ENCODE results near the gene LIFR. TPM values are rescaled to one million over a fixed set of nuclear protein-coding genes. Genes with fewer than 3 reads are reported as not detected.

Gene LIFR
- total RNA-seq, 1 experiment from 2014 or later, result 22.0 TPM

DNA sequence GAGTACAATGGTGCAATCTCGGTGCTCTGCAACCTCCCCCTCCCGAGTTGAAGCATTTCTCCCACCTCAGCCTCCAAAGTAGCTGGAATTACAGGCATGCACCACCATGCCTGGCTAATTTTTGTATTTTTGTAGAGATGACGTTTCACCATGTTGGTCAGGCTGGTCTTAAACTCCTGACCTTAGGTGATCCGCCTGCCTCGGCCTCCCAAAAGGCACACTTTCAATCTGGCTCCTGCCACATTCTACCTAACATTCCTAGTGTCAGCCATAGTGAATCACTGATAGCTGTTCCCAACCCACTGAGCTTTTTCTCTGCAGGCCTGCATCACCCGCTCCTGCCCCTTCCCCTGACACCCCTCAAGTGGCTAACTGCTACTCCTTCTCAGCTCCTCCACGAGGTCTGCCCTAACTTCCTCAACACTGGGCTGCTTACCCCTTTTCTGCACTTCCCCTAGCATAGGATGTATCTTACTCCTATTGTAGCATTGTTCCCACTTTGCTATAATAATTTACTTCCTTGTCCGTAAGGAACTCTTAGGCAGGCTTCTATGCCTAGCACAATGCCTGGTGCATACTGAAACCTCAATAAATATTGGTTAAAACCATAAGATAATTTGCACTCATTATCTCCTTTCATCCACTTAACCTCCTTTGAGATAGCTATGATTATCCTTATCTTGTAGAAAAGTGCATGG, 42.0 kb upstream of the LIFR start:
- BruUV-seq (replicated peaks), result no TSS peak
- Histone ChIP-seq H3K79me2 (ENCODE audit: low read depth) (no peaks in the 10 kb centered on the region), H3K4me2 (peak overlapping the region; percentile 7), H4K20me1 (ENCODE audit: insufficient read depth) (no peaks in the 10 kb centered on the region), H3K9me2 (ENCODE audit: insufficient read depth) (no peaks in the 10 kb centered on the region), H3K4me3 (no peak overlapping the region), H3K27me3 (ENCODE audit: insufficient read depth, low read depth) (no peaks in the 10 kb centered on the region), H3F3A (ENCODE audit: insufficient read depth, low read depth) (peaks cover 33% of the 10 kb centered on the region), H2AFZ (no peak overlapping the region), H3K36me3 (ENCODE audit: low read depth) (no peaks in the 10 kb centered on the region), H3K9me3 (ENCODE audit: insufficient read depth, low read depth) (peaks cover 5% of the 10 kb centered on the region; the same call in 1 of the 2 replicates), H3K4me1 (replicated peaks; ENCODE audit: insufficient read depth) (peaks cover 76% of the 10 kb centered on the region), H3K27ac (peak overlapping the region; percentile 38; the same call in 1 of the 2 replicates)
- ChIA-PET POLR2A (ENCODE audit: unreplicated experiment) (interaction anchor here (0.6 to 0.9 kb wide), 5 partner anchors 10 to 502 kb away, joined by 3 to 7 read pairs (median 6); no protein-coding TSS in a partner anchor), CTCF (interaction anchor here (0.6 to 1.9 kb wide), 6 partner anchors 9 to 184 kb away, joined by 3 to 13 read pairs (median 3); no protein-coding TSS in a partner anchor)
- intact Hi-C loops (cut with micrococcal nuclease; ENCODE audit: unreplicated experiment), result loop anchor here (5.0 kb wide), 6 partner anchors 91 to 504 kb away; partner anchors contain the start of gene OSMR
- peak in 1 of 2 experiments; percentile 37 for DNase-seq
- TF ChIP-seq, protein P1, sequence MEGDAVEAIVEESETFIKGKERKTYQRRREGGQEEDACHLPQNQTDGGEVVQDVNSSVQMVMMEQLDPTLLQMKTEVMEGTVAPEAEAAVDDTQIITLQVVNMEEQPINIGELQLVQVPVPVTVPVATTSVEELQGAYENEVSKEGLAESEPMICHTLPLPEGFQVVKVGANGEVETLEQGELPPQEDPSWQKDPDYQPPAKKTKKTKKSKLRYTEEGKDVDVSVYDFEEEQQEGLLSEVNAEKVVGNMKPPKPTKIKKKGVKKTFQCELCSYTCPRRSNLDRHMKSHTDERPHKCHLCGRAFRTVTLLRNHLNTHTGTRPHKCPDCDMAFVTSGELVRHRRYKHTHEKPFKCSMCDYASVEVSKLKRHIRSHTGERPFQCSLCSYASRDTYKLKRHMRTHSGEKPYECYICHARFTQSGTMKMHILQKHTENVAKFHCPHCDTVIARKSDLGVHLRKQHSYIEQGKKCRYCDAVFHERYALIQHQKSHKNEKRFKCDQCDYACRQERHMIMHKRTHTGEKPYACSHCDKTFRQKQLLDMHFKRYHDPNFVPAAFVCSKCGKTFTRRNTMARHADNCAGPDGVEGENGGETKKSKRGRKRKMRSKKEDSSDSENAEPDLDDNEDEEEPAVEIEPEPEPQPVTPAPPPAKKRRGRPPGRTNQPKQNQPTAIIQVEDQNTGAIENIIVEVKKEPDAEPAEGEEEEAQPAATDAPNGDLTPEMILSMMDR (conservative IDR thresholded peaks at IDR 0.05), result no peak
- no peak for TF ChIP-seq EZH2 (IDR thresholded peaks at IDR 0.05; ENCODE audit: low read depth)

DNA sequence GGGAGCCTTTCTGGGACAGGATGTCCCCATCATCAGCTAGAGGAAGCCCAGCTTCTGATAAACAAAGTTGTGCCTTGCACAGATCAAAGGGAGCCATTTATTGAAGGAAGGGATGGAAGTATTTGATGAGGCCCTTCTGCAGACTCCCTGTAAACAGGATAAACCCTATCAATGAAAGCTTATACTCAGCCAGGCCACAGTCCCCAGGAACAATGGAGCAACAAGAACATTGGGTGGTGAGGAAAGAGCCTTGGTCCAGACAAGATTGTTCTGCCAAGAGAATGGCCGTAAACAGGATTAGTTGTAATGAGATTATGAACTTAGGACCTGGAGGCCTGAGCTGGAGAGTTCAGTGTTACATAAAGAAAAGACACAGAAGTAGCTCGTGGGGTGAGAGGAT, 40.5 kb upstream of the LIFR start:
- H3K36me3 ChIP-seq (ENCODE audit: low read depth), result no peaks in the 10 kb centered on the region
- no peak overlapping the region for H3K4me2 ChIP-seq
- no peak overlapping the region for H2AFZ ChIP-seq
- DNase-seq, result no peak
- BruUV-seq (replicated peaks), result no TSS peak
- H3K4me3 ChIP-seq, result no peak overlapping the region
- peaks cover 5% of the 10 kb centered on the region; the same call in 1 of the 2 replicates for H3K9me3 ChIP-seq (ENCODE audit: insufficient read depth, low read depth)
- ChIA-PET CTCF (interaction anchor here (0.5 to 2.0 kb wide), 5 partner anchors 15 to 155 kb away, joined by 3 to 10 read pairs (median 4); no protein-coding TSS in a partner anchor), POLR2A (ENCODE audit: unreplicated experiment) (no interaction called here)
- intact Hi-C loops (cut with micrococcal nuclease; ENCODE audit: unreplicated experiment), result loop anchor here (5.0 kb wide), 6 partner anchors 90 to 505 kb away; partner anchors contain the start of gene OSMR
- H3F3A ChIP-seq (ENCODE audit: insufficient read depth, low read depth), result peaks cover 26% of the 10 kb centered on the region
- TF ChIP-seq EZH2 (IDR thresholded peaks at IDR 0.05; ENCODE audit: low read depth), result no peak
- TF ChIP-seq, protein P1 (conservative IDR thresholded peaks at IDR 0.05), result no peak
- no peaks in the 10 kb centered on the region for H3K79me2 ChIP-seq (ENCODE audit: low read depth)
- H3K27ac ChIP-seq, result no peak overlapping the region
- H3K27me3 ChIP-seq (ENCODE audit: insufficient read depth, low read depth), result no peaks in the 10 kb centered on the region
- peaks cover 70% of the 10 kb centered on the region for H3K4me1 ChIP-seq (replicated peaks; ENCODE audit: insufficient read depth)
- no peaks in the 10 kb centered on the region for H4K20me1 ChIP-seq (ENCODE audit: insufficient read depth)
- no peaks in the 10 kb centered on the region for H3K9me2 ChIP-seq (ENCODE audit: insufficient read depth)

DNA sequence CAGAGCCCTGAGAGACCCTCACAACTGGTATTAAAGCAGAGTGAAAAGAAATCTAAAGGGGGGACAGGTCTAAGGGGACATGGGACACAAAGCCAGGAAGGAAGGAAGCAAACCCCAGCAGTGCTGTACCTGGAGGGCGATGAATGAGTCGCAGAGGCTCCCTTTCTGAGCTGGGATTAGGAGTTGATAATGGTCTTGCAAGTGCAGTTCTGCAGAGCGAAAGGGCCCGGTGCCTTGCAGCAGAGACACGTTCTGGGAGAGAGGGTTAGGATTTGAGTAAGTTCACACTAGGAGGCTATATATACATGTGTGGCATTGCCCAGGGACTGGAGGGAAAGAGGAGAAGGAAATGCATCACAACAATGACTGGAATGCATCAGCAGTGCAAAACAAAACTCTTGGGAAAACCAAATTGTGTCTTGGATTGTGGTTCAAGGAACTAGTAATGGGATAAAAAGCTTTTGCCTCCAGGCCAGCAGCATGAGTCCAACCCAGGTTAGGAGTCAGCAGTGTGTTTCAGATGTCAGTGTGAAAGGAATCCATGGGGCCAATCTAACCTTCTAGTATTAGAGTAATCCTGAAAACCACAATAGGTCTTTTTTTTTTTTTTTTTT, 38.8 kb upstream of the LIFR start:
- H3K4me2 ChIP-seq, result peak overlapping the region; percentile 29
- no peaks in the 10 kb centered on the region for H3K79me2 ChIP-seq (ENCODE audit: low read depth)
- peaks cover 22% of the 10 kb centered on the region for H3F3A ChIP-seq (ENCODE audit: insufficient read depth, low read depth)
- H3K4me3 ChIP-seq, result no peak overlapping the region
- 0 out of 2 replicates have a peak overlapping the region, but pooled peaks have one; percentile 5 for H3K27ac ChIP-seq
- H4K20me1 ChIP-seq (ENCODE audit: insufficient read depth), result no peaks in the 10 kb centered on the region
- peak; percentile 81 to 83 for DNase-seq
- H3K4me1 ChIP-seq (replicated peaks; ENCODE audit: insufficient read depth), result peaks cover 52% of the 10 kb centered on the region
- intact Hi-C loops (cut with micrococcal nuclease; ENCODE audit: unreplicated experiment), result loop anchor here (1.0 to 5.0 kb wide), 7 partner anchors 38 to 507 kb away; partner anchors contain the start of gene OSMR
- H3K27me3 ChIP-seq (ENCODE audit: insufficient read depth, low read depth), result no peaks in the 10 kb centered on the region
- TF ChIP-seq EZH2 (IDR thresholded peaks at IDR 0.05; ENCODE audit: low read depth), result no peak
- TF ChIP-seq, protein P1 (conservative IDR thresholded peaks at IDR 0.05), result no peak
- no TSS peak for BruUV-seq (replicated peaks)
- no peaks in the 10 kb centered on the region for H3K9me2 ChIP-seq (ENCODE audit: insufficient read depth)
- no peaks in the 10 kb centered on the region for H3K36me3 ChIP-seq (ENCODE audit: low read depth)
- no peak overlapping the region for H2AFZ ChIP-seq
- H3K9me3 ChIP-seq (ENCODE audit: insufficient read depth, low read depth), result peaks cover 3% of the 10 kb centered on the region; the same call in 1 of the 2 replicates
- CTCF ChIA-PET, result interaction anchor here (0.6 to 2.0 kb wide), 6 partner anchors 45 to 269 kb away, joined by 3 to 10 read pairs (median 6); no protein-coding TSS in a partner anchor
- POLR2A ChIA-PET (ENCODE audit: unreplicated experiment), result interaction anchor here (0.6 to 0.7 kb wide), 2 partner anchors 154 to 1224 kb away, joined by 6 to 26 read pairs; no protein-coding TSS in a partner anchor

All from PC-9 (cell line).